Stimulated activated CD4-positive, alpha-beta T cell treated with anti-CD3 and anti-CD28 coated beads, Interleukin-15, amount 100 ng/mL, for 1 hour (primary cell): Measurements from ENCODE around the gene NUP35.

ENCODE experiments used
- DNase-seq, 2 donors: peaks; one replicate each; pipeline ENCODE4 v3.0.0-alpha.2; 2020; ENCODE audit warnings: low read depth in 1 of 2, low spot score in 1 of 2

Gene NUP35

GRCh38 chr2:183207110-183207509 is 82.9 kb downstream of the NUP35 start:
- no peak for DNase-seq

GRCh38 chr2:183209395-183210028 is 85.3 kb downstream of the NUP35 start:
- no peak for DNase-seq
